GM13976 (cell line): Measurements from ENCODE around the gene IQSEC3.
"Not testable (repeated sequence)": the region's sequence is repeated elsewhere in the genome, so short reads cannot be mapped to it uniquely, and the experiment has no call there.

Experiments used
- DNase-seq: peaks from one replicate; pipeline ENCODE4 v3.0.0; 2012; ENCODE audit warnings: low spot score
- CTCF ChIP-seq: IDR thresholded peaks from 2 replicates; pipeline ENCODE4 v1.5.1; 2012; ENCODE audit warnings: borderline replicate concordance, mild to moderate bottlenecking; ENCODE audit not compliant: insufficient read depth; ENCODE audit errors: extremely low read depth, missing control alignments, control extremely low read depth
- in situ Hi-C: fragments of 300-500 bp; cut with MboI; formaldehyde crosslinking; loops from one replicate; pipeline ENCODE4 v1.12.0; 2022; ENCODE audit warnings: low sequenced_read_pairs, mixed read lengths, inconsistent platforms; ENCODE audit not compliant: unreplicated experiment

IQSEC3 gene

GRCh38 chr12:56683-57346 is 9.8 kb upstream of the IQSEC3 start:
- TF ChIP-seq CTCF, result no peak
- in situ Hi-C loops, result no loop called here
- DNase-seq, result no peak

- DNase-seq, result no peak
- TF ChIP-seq CTCF, result no peak
Observed at GRCh38 chr12:57539-57938, 9.0 kb upstream of the IQSEC3 start.

GRCh38 chr12:58832-59231 is 7.7 kb upstream of the IQSEC3 start:
- in situ Hi-C loops, result no loop called here

More at GRCh38 chr12:57539-57938, 9.0 kb upstream of the IQSEC3 start:
- in situ Hi-C loops, result no loop called here

GRCh38 chr12:61845-62244 is 4.7 kb upstream of the IQSEC3 start:
- DNase-seq, in situ Hi-C loops: not testable (repeated sequence)

More at GRCh38 chr12:58832-59231, 7.7 kb upstream of the IQSEC3 start:
- TF ChIP-seq CTCF, result no peak
- DNase-seq, result no peak

GRCh38 chr12:65491-66063 is 990 bp upstream of the IQSEC3 start:
- DNase-seq, in situ Hi-C loops: not testable (repeated sequence)

- DNase-seq, in situ Hi-C loops: not testable (repeated sequence)
Observed at GRCh38 chr12:66782-67504, 376 bp downstream of the IQSEC3 start.

GRCh38 chr12:69677-70076 is 3.1 kb downstream of the IQSEC3 start:
- in situ Hi-C loops, DNase-seq: not testable (repeated sequence)

GRCh38 chr12:70541-70940 is 4.0 kb downstream of the IQSEC3 start:
- in situ Hi-C loops, DNase-seq: not testable (repeated sequence)

GRCh38 chr12:72018-72417 is 5.5 kb downstream of the IQSEC3 start:
- DNase-seq, in situ Hi-C loops: not testable (repeated sequence)

- DNase-seq, in situ Hi-C loops: not testable (repeated sequence)
Observed at GRCh38 chr12:74420-75190, 8.0 kb downstream of the IQSEC3 start.

- in situ Hi-C loops, DNase-seq: not testable (repeated sequence)
Observed at GRCh38 chr12:75541-75940, 9.0 kb downstream of the IQSEC3 start.

GRCh38 chr12:76102-76501 is 9.5 kb downstream of the IQSEC3 start:
- in situ Hi-C loops, DNase-seq: not testable (repeated sequence)

- in situ Hi-C loops, DNase-seq: not testable (repeated sequence)
Observed at GRCh38 chr12:76551-76950, 10.0 kb downstream of the IQSEC3 start.

- DNase-seq, in situ Hi-C loops: not testable (repeated sequence)
Observed at GRCh38 chr12:77101-77719, 10.6 kb downstream of the IQSEC3 start.
